ENCODE data around the gene FIGNL2.
A peak's percentile ranks its signal among the peaks of the same experiment; 100 is the strongest.

FIGNL2 gene

GRCh38 chr12:51884676-51885229 lies 36.2 kb upstream of the FIGNL2 start:
- H3K4me1 Mint-ChIP-seq, result peaks cover 16% of the 10 kb centered on the region
- no peak overlapping the region for H3K4me3 Mint-ChIP-seq
- H3K9me3 Mint-ChIP-seq, result peaks cover 0 to 9% of the 10 kb centered on the region in 2 donors
- ATAC-seq (no peak), DNase-seq (no peak)
- H3K27me3 Mint-ChIP-seq, result no peaks in the 10 kb centered on the region
- H3K27ac Mint-ChIP-seq, result peak overlapping the region in 1 of 2 donors; percentile 72

GRCh38 chr12:51883998-51884675 lies 35.6 kb upstream of the FIGNL2 start:
- no peaks in the 10 kb centered on the region for H3K27me3 Mint-ChIP-seq

GRCh38 chr12:51883295-51883694 lies 34.8 kb upstream of the FIGNL2 start:
- DNase-seq, result no peak
- ATAC-seq, result no peak
- Mint-ChIP-seq H3K9me3 (peaks cover 0 to 9% of the 10 kb centered on the region in 2 donors), H3K4me1 (peaks cover 16% of the 10 kb centered on the region), H3K27ac (no peak overlapping the region), H3K4me3 (no peak overlapping the region), H3K27me3 (no peaks in the 10 kb centered on the region)

More at GRCh38 chr12:51883998-51884675, 35.6 kb upstream of the FIGNL2 start:
- DNase-seq, result no peak
- Mint-ChIP-seq H3K9me3 (peaks cover 0 to 9% of the 10 kb centered on the region in 2 donors), H3K4me1 (peaks cover 16% of the 10 kb centered on the region), H3K4me3 (no peak overlapping the region), H3K27ac (no peak overlapping the region)
- ATAC-seq, result no peak

- H3K27ac Mint-ChIP-seq, result no peak overlapping the region
- DNase-seq (no peak), ATAC-seq (no peak)
- no peaks in the 10 kb centered on the region for H3K9me3 Mint-ChIP-seq
- no peak overlapping the region for H3K4me3 Mint-ChIP-seq
- no peaks in the 10 kb centered on the region for H3K4me1 Mint-ChIP-seq
- no peaks in the 10 kb centered on the region for H3K27me3 Mint-ChIP-seq
These were observed 30.6 kb upstream of the FIGNL2 start for GRCh38 chr12:51879102-51879501.

- no peak overlapping the region for H3K4me3 Mint-ChIP-seq
- H3K9me3 Mint-ChIP-seq, result no peaks in the 10 kb centered on the region
- ATAC-seq (no peak), DNase-seq (no peak)
- H3K4me1 Mint-ChIP-seq, result peaks cover 16% of the 10 kb centered on the region
- H3K27me3 Mint-ChIP-seq, result peaks cover 24% of the 10 kb centered on the region
- no peak overlapping the region for H3K27ac Mint-ChIP-seq
These were observed 26.0 kb upstream of the FIGNL2 start for GRCh38 chr12:51874486-51874885.

- Mint-ChIP-seq H3K4me3 (no peak overlapping the region), H3K9me3 (no peaks in the 10 kb centered on the region), H3K27me3 (peaks cover 29% of the 10 kb centered on the region), H3K4me1 (peaks cover 18% of the 10 kb centered on the region), H3K27ac (no peak overlapping the region)
- ATAC-seq (no peak), DNase-seq (no peak)
These were observed 25.5 kb upstream of the FIGNL2 start for GRCh38 chr12:51874000-51874399.

- DNase-seq (no peak), ATAC-seq (no peak)
- no peaks in the 10 kb centered on the region for H3K9me3 Mint-ChIP-seq
- H3K27ac Mint-ChIP-seq, result no peak overlapping the region
- peaks cover 34% of the 10 kb centered on the region for H3K27me3 Mint-ChIP-seq
- H3K4me3 Mint-ChIP-seq, result no peak overlapping the region
- peaks cover 24% of the 10 kb centered on the region for H3K4me1 Mint-ChIP-seq
These were observed 24.9 kb upstream of the FIGNL2 start for GRCh38 chr12:51873251-51873994.

GRCh38 chr12:51872689-51872981 lies 24.1 kb upstream of the FIGNL2 start:
- H3K27ac Mint-ChIP-seq, result no peak overlapping the region

GRCh38 chr12:51871918-51872688 lies 23.6 kb upstream of the FIGNL2 start:
- no peak overlapping the region for H3K4me3 Mint-ChIP-seq
- ATAC-seq (no peak), DNase-seq (no peak)
- H3K27ac Mint-ChIP-seq, result no peak overlapping the region
- peaks cover 24% of the 10 kb centered on the region for H3K4me1 Mint-ChIP-seq
- H3K9me3 Mint-ChIP-seq, result no peaks in the 10 kb centered on the region
- peaks cover 48% of the 10 kb centered on the region for H3K27me3 Mint-ChIP-seq

More at GRCh38 chr12:51872689-51872981, 24.1 kb upstream of the FIGNL2 start:
- peaks cover 42% of the 10 kb centered on the region for H3K27me3 Mint-ChIP-seq
- peaks cover 24% of the 10 kb centered on the region for H3K4me1 Mint-ChIP-seq
- H3K9me3 Mint-ChIP-seq, result no peaks in the 10 kb centered on the region
- ATAC-seq (no peak), DNase-seq (no peak)
- no peak overlapping the region for H3K4me3 Mint-ChIP-seq

- H3K27ac Mint-ChIP-seq, result no peak overlapping the region
- no peak for ATAC-seq
- no peak for DNase-seq
- no peaks in the 10 kb centered on the region for H3K9me3 Mint-ChIP-seq
- H3K4me1 Mint-ChIP-seq, result peaks cover 24% of the 10 kb centered on the region
- H3K27me3 Mint-ChIP-seq, result peaks cover 53% of the 10 kb centered on the region
- H3K4me3 Mint-ChIP-seq, result no peak overlapping the region
These were observed 22.6 kb upstream of the FIGNL2 start for GRCh38 chr12:51871126-51871525.

GRCh38 chr12:51870504-51870903 lies 22.0 kb upstream of the FIGNL2 start:
- H3K4me3 Mint-ChIP-seq, result no peak overlapping the region
- peaks cover 24% of the 10 kb centered on the region for H3K4me1 Mint-ChIP-seq
- H3K27me3 Mint-ChIP-seq, result peaks cover 60% of the 10 kb centered on the region
- no peaks in the 10 kb centered on the region for H3K9me3 Mint-ChIP-seq
- no peak for DNase-seq
- ATAC-seq, result no peak
- H3K27ac Mint-ChIP-seq, result no peak overlapping the region

- DNase-seq (no peak), ATAC-seq (no peak)
- Mint-ChIP-seq H3K4me1 (peaks cover 24% of the 10 kb centered on the region), H3K27ac (no peak overlapping the region), H3K27me3 (peaks cover 65% of the 10 kb centered on the region), H3K4me3 (peak overlapping the region in 1 of 2 donors; percentile 13), H3K9me3 (no peaks in the 10 kb centered on the region)
These were observed 21.4 kb upstream of the FIGNL2 start for GRCh38 chr12:51869931-51870330.

- peaks cover 70% of the 10 kb centered on the region for H3K27me3 Mint-ChIP-seq
- H3K9me3 Mint-ChIP-seq, result no peaks in the 10 kb centered on the region
- H3K27ac Mint-ChIP-seq, result no peak overlapping the region
- DNase-seq (no peak), ATAC-seq (peak; percentile 11)
- peaks cover 29% of the 10 kb centered on the region for H3K4me1 Mint-ChIP-seq
- no peak overlapping the region for H3K4me3 Mint-ChIP-seq
These were observed 21.0 kb upstream of the FIGNL2 start for GRCh38 chr12:51869496-51869865.

GRCh38 chr12:51868821-51869495 lies 20.4 kb upstream of the FIGNL2 start:
- no peak for DNase-seq
- H3K27me3 Mint-ChIP-seq, result peaks cover 73% of the 10 kb centered on the region
- peak overlapping the region; percentile 30 to 70 for H3K4me3 Mint-ChIP-seq
- no peaks in the 10 kb centered on the region for H3K9me3 Mint-ChIP-seq
- ATAC-seq, result peak; percentile 22
- peaks cover 31% of the 10 kb centered on the region for H3K4me1 Mint-ChIP-seq
- H3K27ac Mint-ChIP-seq, result no peak overlapping the region

GRCh38 chr12:51867796-51868428 lies 19.4 kb upstream of the FIGNL2 start:
- Mint-ChIP-seq H3K9me3 (no peaks in the 10 kb centered on the region), H3K4me1 (peaks cover 39% of the 10 kb centered on the region), H3K4me3 (peak overlapping the region in 1 of 2 donors; percentile 1), H3K27ac (no peak overlapping the region), H3K27me3 (peaks cover 82% of the 10 kb centered on the region)
- ATAC-seq (no peak), DNase-seq (no peak)

Data from stimulated activated naive CD8-positive, alpha-beta T cell treated with anti-CD3 and anti-CD28 coated beads, Interleukin-15, amount 100 ng/mL, for 72 hours (primary cell).